Cardiac fibroblast (primary cell): ENCODE measurements around the gene CDAN1.
A peak's percentile ranks its signal among the peaks of the same experiment; 100 is the strongest.

Experiments
- DNase-seq, 2 donors: peaks; one replicate each; pipeline versions ENCODE4 v3.0.0 to v3.0.0-alpha.2; 2010; ENCODE audit warnings: low read depth in 2 of 2
- H3K4me3 ChIP-seq, 2 donors: replicated peaks in 1 of 2; 1 replicate in 1 of 2; 2 replicates in 1 of 2; pipeline ENCODE4 v1.5.1; 2011; ENCODE audit warnings: low read depth in 2 of 2, low read length in 2 of 2, mild to moderate bottlenecking in 2 of 2, moderate library complexity in 1 of 2
- TF ChIP-seq, protein P1 (sequence below): IDR thresholded peaks from one replicate; pipeline ENCODE4 v1.5.1; 2011; ENCODE audit warnings: low read depth, mild to moderate bottlenecking, low read length, inconsistent platforms

Gene CDAN1

DNA sequence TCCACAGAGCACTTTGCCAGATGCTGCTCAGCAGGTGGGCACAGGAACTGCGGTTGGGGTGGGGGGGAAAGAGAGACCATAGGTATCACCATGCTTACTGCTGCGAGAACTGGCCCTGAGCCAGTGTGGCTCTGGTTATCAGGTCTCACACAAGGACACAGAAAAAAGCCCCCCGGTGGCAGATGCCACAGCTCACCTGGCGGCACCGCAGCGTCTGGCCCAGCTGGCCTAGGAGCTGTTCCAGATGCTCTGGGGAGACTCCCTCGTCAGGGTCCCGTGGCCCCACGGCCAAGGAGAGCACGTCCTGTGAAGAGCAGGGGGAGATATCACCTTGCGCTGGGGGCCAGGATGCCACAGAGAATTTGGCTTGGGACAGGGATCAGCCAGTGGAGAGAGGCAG, 10.8 kb downstream of the CDAN1 start:
- H3K4me3 ChIP-seq = no peak overlapping the region
- TF ChIP-seq, protein P1, sequence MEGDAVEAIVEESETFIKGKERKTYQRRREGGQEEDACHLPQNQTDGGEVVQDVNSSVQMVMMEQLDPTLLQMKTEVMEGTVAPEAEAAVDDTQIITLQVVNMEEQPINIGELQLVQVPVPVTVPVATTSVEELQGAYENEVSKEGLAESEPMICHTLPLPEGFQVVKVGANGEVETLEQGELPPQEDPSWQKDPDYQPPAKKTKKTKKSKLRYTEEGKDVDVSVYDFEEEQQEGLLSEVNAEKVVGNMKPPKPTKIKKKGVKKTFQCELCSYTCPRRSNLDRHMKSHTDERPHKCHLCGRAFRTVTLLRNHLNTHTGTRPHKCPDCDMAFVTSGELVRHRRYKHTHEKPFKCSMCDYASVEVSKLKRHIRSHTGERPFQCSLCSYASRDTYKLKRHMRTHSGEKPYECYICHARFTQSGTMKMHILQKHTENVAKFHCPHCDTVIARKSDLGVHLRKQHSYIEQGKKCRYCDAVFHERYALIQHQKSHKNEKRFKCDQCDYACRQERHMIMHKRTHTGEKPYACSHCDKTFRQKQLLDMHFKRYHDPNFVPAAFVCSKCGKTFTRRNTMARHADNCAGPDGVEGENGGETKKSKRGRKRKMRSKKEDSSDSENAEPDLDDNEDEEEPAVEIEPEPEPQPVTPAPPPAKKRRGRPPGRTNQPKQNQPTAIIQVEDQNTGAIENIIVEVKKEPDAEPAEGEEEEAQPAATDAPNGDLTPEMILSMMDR = no peak
- no peak for DNase-seq

DNA sequence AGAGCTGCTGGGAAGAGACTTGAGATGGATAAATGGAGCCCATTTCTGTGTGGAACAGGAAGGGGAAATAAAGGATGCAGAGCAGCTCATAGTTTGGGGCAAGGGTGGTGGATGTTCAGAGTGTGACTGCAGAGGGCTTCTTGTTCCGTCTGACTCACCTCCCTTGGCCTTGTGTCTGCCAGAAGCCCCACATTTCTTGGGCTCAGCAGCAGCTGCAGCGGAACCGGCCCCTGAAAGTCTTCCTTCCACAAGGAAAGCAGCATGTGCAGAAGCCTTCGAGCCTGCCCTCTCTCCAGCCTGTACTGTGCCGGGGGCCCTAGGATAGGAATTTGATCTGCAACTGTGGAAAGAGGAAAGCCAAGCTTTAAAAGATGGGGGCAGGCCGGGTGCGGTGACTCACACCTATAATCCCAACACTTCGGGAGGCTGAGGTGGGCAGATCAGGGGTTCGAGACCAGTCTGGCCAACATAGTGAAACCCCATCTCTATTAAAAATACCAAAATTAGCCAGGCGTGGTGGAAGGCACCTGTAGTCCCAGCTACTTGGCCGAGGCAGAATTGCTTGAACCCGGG, 11.5 kb downstream of the CDAN1 start:
- TF ChIP-seq, protein P1 = no peak
- no peak overlapping the region for H3K4me3 ChIP-seq
- no peak for DNase-seq

GRCh38 chr15:42724276-42724675, 12.7 kb downstream of the CDAN1 start:
- no peak for DNase-seq
- TF ChIP-seq, protein P1 = no peak
- H3K4me3 ChIP-seq = no peak overlapping the region

DNA sequence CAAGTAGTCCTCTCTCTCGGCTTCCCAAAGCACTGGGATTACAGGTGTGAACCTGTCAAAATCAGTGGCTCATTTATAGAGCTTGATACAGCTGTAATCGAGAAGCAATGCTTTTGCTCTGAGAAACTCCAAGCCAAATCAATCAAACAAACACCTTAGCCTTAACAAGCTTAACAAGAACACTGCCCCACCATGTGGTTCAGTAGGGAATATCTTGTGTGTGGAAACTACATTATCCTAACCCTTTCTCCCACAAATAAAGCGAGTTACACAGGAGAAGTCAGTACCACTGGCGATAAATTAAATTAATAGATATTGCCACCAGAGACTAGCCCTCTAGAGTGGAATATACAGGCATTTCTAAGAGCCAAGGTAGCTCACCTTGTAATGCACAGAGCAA, 13.9 kb downstream of the CDAN1 start:
- TF ChIP-seq, protein P1 = no peak
- peak in 1 of 2 donors; percentile 10 for DNase-seq
- H3K4me3 ChIP-seq = no peak overlapping the region

DNA sequence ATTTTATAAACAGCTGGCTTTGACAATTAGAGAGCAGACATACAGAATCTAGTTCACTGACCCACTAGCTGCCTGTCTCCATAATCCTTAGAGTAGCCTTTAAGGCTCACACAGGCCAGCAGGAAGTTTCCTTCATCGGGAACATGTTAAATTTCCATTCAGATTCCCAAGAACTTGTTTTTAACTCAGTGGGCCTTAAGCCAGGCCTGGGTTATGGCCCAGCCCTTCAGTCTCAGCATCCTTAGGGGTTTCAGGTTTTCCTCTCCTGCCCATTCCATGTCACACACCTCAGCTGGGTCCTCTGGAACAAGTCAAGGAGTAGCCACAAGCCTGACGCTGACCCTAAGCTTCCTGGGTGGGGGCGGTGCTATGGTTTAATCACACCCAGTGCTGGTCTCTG, 15.0 kb downstream of the CDAN1 start:
- TF ChIP-seq, protein P1 = no peak
- no peak overlapping the region for H3K4me3 ChIP-seq
- no peak for DNase-seq

GRCh38 chr15:42721016-42721415, 15.9 kb downstream of the CDAN1 start:
- H3K4me3 ChIP-seq = no peak overlapping the region
- DNase-seq = no peak
- TF ChIP-seq, protein P1 = no peak

DNA sequence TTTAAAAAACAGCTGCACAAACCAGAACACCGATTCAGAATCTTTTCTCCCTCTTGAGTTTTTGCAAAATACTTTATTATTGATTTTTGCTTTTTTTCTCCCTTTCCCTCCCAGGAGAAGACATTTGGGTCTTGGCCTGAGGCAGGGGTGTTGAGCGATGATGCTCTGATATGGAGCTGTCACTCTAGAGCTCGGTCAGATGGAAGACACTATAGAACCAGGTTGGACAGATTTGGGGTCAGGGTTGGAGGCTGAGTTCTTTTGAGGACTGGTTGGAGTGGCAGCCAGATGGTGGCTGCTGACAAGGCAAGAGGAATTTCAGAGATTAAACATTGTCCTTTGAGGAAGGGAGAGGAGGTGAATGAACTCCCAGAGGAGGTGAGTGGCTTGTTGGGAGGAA, 16.9 kb downstream of the CDAN1 start:
- H3K4me3 ChIP-seq = no peak overlapping the region
- DNase-seq = no peak
- TF ChIP-seq, protein P1 = no peak
